Thyroid gland (tissue), 4 donors: Measurements from ENCODE around the gene ETV3. TPM values are rescaled to one million over a fixed set of nuclear protein-coding genes. Genes with fewer than 3 reads are reported as not detected.
A peak's percentile ranks its signal among the peaks of the same experiment; 100 is the strongest.
"Not testable (repeated sequence)": the region's sequence is repeated elsewhere in the genome, so short reads cannot be mapped to it uniquely, and the experiment has no call there.

Experiments
- DNase-seq, 2 donors: peaks; one replicate each; pipeline ENCODE4 v3.0.0-alpha.2; 2019
- H3K27ac ChIP-seq, 3 donors: fragments of 200-600 bp; sonication (generic); 1 replicate in 2 of 3; 2 replicates in 1 of 3; pipeline ENCODE4 v1.5.1; 2016 to 2019; ENCODE audit warnings: mild to moderate bottlenecking in 1 of 3, moderate library complexity in 1 of 3
- H3K27me3 ChIP-seq: fragments of 200-600 bp; sonication (generic); one replicate; pipeline ENCODE4 v1.5.1; 2019
- H3K36me3 ChIP-seq, 2 donors: fragments of 200-600 bp; sonication (generic); one replicate each; pipeline ENCODE4 v1.5.1; 2016 to 2019
- H3K4me1 ChIP-seq, 2 donors: fragments of 200-600 bp; sonication (generic); one replicate each; pipeline ENCODE4 v1.5.1; 2017 to 2019
- H3K4me3 ChIP-seq, 3 donors: fragments of 200-600 bp; sonication (generic); replicated peaks in 1 of 3; 1 replicate in 2 of 3; 2 replicates in 1 of 3; pipeline ENCODE4 v1.5.1; 2016; ENCODE audit warnings: mild to moderate bottlenecking in 1 of 3
- H3K9me3 ChIP-seq: fragments of 200-600 bp; sonication (generic); one replicate; pipeline ENCODE4 v1.5.1; 2017
- POLR2A ChIP-seq, 2 donors: fragments of 450-650 bp; IDR thresholded peaks; one replicate each; pipeline ENCODE4 v1.6.1; 2017; ENCODE audit warnings: antibody characterized with exemption in 2 of 2, mild to moderate bottlenecking in 2 of 2, moderate library complexity in 1 of 2
- WGBS, 2 donors: methylation state at CpG; one replicate each; pipeline ENCODE4 v1.1.5; 2017; 5-methylcytosine and 5-hydroxymethylcytosine counted together
- intact Hi-C: fragments of 100-400 bp; cut with DNase I; formaldehyde crosslinking; loops from one replicate; pipeline ENCODE4 v1.15.1; 2023
- total RNA-seq, 4 donors: library from RNA; depleted of rRNA; stranded (reverse); fragments of >200 nt; gene quantifications; one replicate each; pipeline ENCODE4 v1.2.3, GENCODE V29; 2016
- TF ChIP-seq, protein P1 (sequence below), 6 experiments: fragments of 200-600 bp in 3 of 6; fragments of 450-650 bp in 3 of 6; sonication (generic) in 3 of 6; IDR thresholded peaks; one replicate each; pipeline ENCODE4 v1.5.1; 2016 to 2019; ENCODE audit warnings: antibody characterized with exemption in 6 of 6, mild to moderate bottlenecking in 2 of 6, inconsistent platforms in 1 of 6, moderate library complexity in 1 of 6

Gene ETV3
- total RNA-seq: 10 to 100 TPM; 15.7 to 24.3 (median 16.0) TPM

DNA sequence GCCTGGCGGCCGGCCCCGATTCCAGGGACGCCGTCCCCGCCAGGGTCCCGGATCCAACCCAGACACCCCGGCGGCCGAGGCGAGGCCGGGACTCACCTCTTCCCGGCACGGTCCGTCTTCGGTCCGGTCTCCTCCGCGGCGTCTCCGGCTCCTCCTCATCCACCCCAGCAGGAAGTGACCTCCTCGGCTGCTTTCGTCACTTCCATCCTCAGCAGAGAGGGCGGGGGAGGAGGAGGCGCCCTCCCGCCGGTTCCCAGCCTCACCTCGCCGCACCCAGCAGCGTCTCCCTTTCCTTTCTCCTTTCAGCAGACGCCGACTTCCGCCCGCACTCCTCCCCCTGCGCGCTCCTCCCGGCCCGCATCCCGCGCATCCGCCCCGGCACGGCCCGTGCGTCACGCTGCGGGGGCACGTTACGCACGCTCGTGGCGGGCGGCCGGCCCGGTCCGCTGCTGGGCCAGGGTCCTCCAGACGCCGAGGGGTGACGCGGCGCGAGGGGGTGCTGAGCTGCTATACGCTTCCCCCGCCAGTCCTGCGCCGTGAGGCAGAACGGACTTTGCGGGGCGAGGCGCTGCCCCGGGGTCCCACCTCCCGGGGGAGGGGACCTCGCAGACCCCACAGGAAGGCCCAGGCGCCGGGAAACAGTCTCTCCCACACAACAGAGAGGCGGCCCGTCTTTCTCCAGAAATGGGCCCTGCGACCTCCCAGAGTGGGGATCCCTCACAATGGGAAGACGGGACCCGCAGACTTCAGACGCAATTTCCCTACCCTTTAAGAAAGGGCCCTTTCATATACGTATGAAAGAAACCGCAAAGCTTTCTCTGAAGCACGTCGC lies at the start of gene ETV3:
TSS of gene ETV3 (minus strand) at position 176 of the 832 bp plus-strand sequence. CDS start 2,043 bp downstream, outside the sequence.
- 2 to 3% methylated on average over 8 to 24 of the region's 85 CpGs for WGBS, 2 donors
- Histone ChIP-seq H3K27ac (peak within 1 kb of the TSS; percentile 93 to 98 (median 93)), H3K27me3 (no peaks in the 10 kb centered on the region), H3K9me3 (no peaks in the 10 kb centered on the region), H3K4me3 (peak within 1 kb of the TSS; percentile 82 to 97 (median 89)), H3K36me3 (peaks cover 25% of the 10 kb centered on the region in 2 donors), H3K4me1 (peaks cover 16 to 21% of the 10 kb centered on the region in 2 donors)
- peak; percentile 28 to 94 for TF ChIP-seq POLR2A (IDR thresholded peaks at IDR 0.05)
- TF ChIP-seq, protein P1, sequence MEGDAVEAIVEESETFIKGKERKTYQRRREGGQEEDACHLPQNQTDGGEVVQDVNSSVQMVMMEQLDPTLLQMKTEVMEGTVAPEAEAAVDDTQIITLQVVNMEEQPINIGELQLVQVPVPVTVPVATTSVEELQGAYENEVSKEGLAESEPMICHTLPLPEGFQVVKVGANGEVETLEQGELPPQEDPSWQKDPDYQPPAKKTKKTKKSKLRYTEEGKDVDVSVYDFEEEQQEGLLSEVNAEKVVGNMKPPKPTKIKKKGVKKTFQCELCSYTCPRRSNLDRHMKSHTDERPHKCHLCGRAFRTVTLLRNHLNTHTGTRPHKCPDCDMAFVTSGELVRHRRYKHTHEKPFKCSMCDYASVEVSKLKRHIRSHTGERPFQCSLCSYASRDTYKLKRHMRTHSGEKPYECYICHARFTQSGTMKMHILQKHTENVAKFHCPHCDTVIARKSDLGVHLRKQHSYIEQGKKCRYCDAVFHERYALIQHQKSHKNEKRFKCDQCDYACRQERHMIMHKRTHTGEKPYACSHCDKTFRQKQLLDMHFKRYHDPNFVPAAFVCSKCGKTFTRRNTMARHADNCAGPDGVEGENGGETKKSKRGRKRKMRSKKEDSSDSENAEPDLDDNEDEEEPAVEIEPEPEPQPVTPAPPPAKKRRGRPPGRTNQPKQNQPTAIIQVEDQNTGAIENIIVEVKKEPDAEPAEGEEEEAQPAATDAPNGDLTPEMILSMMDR (IDR thresholded peaks at IDR 0.05): no peak
- DNase-seq: peak; percentile 90 to 91
- intact Hi-C loops: no loop called here

DNA sequence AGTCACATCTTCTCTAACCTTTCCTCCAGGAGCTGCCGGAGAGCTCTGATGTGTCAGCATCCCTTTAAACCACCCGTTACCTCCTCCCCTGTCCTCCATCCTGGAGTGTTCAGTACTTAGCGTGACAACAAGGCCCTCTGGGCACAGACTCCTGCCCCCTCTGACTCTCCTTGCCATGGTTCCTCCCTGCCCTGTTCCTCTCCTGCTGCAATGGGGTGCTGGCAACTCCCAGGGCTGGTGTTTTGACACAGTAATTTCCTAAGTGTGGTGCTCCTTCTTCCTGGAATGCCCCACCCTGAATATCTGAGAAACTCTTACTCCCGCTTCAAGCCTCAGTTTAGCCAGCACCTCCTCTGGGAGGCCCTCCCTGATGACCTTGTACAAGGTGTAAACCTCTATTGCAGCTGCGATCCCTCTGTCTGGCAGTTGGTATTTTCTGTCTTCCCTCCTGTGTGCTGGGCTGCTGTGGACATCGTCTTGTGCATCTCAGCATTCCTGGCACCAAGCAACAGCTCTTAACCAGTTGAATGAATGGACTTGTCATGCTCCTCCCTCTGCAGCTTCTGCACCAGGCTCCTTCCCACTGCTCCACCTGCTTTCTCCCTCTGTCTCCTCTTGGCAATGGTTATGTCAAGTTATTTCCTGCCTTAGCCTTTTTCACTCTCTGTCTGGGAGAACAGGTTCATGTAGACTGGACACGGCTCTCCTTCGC lies 48.2 kb upstream of the ETV3 start:
- 75% methylated on average over 8 of the region's 8 CpGs for WGBS, 2 donors
- Histone ChIP-seq H3K9me3 (no peaks in the 10 kb centered on the region), H3K4me3 (no peak overlapping the region), H3K27ac (no peak overlapping the region), H3K36me3 (no peaks in the 10 kb centered on the region), H3K27me3 (no peaks in the 10 kb centered on the region), H3K4me1 (peaks cover 9 to 11% of the 10 kb centered on the region in 2 donors)
- TF ChIP-seq, protein P1 (IDR thresholded peaks at IDR 0.05): no peak
- no peak for TF ChIP-seq POLR2A (IDR thresholded peaks at IDR 0.05)
- intact Hi-C loops: no loop called here
- DNase-seq: no peak

DNA sequence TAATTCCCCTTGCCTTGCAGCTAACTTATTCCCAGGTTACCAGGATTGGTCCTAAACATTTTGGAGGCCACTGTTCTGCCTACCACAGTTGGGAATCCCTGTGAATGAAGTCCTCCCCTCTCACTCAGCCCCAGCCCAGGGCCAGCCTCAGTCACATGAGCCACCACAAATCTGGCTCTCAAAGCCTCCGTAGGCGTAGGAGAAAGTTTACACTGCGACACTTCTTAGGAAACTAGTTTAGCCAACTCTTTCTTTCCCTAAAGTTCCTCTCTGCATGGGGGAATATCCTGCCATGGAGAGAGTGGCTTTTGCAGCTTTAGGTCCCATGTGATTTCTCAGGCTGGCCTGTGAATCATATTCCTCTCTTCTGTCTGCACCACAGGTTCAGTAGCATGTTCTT lies 45.7 kb upstream of the ETV3 start:
- WGBS, 2 donors: 55 to 62% methylated on average over 3 of the region's 3 CpGs

DNA sequence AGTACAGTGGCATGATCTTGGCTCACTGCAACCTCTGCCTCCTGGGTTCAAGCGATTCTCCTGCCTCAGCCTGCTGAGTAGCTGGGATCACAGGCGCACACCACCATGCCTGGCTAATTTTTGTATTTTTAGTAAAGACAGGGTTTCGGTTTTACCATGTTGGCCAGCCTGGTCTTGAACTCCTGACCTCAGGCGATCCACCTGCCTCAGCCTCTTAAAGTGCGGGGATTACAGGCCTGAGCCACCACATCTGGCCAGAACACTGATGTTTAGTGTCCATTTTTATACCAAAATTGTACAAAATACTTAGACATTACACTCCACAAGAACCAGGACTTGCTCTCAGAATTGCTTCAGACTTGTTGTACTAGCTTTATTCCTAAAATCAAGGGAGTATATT lies 44.2 kb upstream of the ETV3 start:
- Histone ChIP-seq H3K4me1 (peaks cover 11 to 21% of the 10 kb centered on the region in 2 donors), H3K27ac (peak overlapping the region in 2 of 3 donors; percentile 55 to 90)
- H3K4me3 ChIP-seq, DNase-seq, intact Hi-C loops, H3K36me3 ChIP-seq, H3K27me3 ChIP-seq, H3K9me3 ChIP-seq: not testable (repeated sequence)
- WGBS, 2 donors: 66 to 71% methylated on average over 5 of the region's 5 CpGs

More for the DNA sequence above, 45.7 kb upstream of the ETV3 start:
- TF ChIP-seq POLR2A (IDR thresholded peaks at IDR 0.05): no peak
- TF ChIP-seq, protein P1 (IDR thresholded peaks at IDR 0.05): no peak
- Histone ChIP-seq H3K27ac (no peak overlapping the region), H3K4me1 (peaks cover 11 to 13% of the 10 kb centered on the region in 2 donors), H3K36me3 (no peaks in the 10 kb centered on the region), H3K9me3 (no peaks in the 10 kb centered on the region), H3K27me3 (no peaks in the 10 kb centered on the region), H3K4me3 (no peak overlapping the region)
- DNase-seq: no peak
- intact Hi-C loops: no loop called here

DNA sequence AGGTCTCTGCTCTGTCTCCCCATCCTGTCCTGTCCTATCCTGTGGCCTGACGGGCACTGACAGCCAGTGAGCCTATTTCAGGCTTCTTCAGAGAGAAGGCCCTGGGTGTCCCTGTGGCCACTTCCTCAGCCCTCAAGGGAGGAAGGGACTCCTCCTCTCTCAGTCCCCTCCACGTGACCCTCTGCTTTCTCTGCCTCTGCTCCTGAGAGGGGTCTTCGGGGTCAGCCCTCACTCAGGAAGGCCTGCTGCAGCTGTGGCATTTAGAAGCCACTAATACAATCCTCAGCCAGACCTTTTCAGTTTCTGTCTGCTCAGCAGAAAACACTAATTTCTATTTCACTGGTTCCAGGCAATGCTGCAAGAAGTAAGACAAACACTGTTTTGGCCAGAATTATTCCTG lies 43.6 kb upstream of the ETV3 start:
- Histone ChIP-seq H3K36me3 (no peaks in the 10 kb centered on the region), H3K4me1 (peaks cover 11 to 21% of the 10 kb centered on the region in 2 donors), H3K4me3 (no peak overlapping the region), H3K9me3 (no peaks in the 10 kb centered on the region), H3K27ac (peak overlapping the region; percentile 45 to 90 (median 55)), H3K27me3 (no peaks in the 10 kb centered on the region)
- DNase-seq: no peak
- 44 to 62% methylated on average over 3 of the region's 3 CpGs for WGBS, 2 donors
- intact Hi-C loops: no loop called here
- TF ChIP-seq POLR2A (IDR thresholded peaks at IDR 0.05): no peak
- TF ChIP-seq, protein P1 (IDR thresholded peaks at IDR 0.05): no peak
